Measurements from ENCODE around the gene VTI1A. TPM values are rescaled to one million over a fixed set of nuclear protein-coding genes. Genes with fewer than 3 reads are reported as not detected.

Gene VTI1A
- total RNA-seq, 3 donors from 2014 or later, result 53.7 to 65.6 (median 59.2) TPM

DNA sequence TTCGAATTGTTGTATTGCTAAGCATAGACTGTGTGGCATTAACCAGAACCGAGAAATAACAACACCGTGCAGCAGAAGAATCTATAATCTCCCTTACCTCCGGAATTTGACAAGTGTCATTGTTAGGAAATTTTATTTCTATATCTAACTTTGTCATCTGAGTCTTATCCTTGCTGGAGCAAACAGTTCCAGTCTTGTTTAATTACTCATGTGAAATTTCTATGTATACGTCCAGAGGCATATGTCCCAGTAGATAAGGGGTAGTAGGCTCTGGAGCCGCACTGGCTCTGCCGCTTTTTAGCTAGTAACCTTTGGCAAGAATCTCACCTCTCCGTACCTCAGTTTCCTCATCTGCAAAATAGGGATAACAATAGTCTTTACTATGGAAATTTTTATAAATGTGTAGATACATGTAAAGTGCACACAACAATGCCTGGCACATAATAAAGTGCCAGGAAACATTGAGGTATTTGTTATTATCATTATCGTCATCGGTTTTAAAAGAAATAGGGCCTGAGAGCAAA, 228.6 kb downstream of the VTI1A start:
- Histone ChIP-seq H3K4me3 (no peak overlapping the region), H3K4me1 (no peaks in the 10 kb centered on the region), H3K36me3 (no peaks in the 10 kb centered on the region), H3K27ac (no peak overlapping the region), H3K27me3 (no peaks in the 10 kb centered on the region), H3K9me3 (no peaks in the 10 kb centered on the region)
- no peak for TF ChIP-seq POLR2AphosphoS5 (IDR thresholded peaks at IDR 0.05)
- TF ChIP-seq, protein P1, sequence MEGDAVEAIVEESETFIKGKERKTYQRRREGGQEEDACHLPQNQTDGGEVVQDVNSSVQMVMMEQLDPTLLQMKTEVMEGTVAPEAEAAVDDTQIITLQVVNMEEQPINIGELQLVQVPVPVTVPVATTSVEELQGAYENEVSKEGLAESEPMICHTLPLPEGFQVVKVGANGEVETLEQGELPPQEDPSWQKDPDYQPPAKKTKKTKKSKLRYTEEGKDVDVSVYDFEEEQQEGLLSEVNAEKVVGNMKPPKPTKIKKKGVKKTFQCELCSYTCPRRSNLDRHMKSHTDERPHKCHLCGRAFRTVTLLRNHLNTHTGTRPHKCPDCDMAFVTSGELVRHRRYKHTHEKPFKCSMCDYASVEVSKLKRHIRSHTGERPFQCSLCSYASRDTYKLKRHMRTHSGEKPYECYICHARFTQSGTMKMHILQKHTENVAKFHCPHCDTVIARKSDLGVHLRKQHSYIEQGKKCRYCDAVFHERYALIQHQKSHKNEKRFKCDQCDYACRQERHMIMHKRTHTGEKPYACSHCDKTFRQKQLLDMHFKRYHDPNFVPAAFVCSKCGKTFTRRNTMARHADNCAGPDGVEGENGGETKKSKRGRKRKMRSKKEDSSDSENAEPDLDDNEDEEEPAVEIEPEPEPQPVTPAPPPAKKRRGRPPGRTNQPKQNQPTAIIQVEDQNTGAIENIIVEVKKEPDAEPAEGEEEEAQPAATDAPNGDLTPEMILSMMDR (IDR thresholded peaks at IDR 0.05), result no peak
- TF ChIP-seq POLR2A (IDR thresholded peaks at IDR 0.05), result no peak
- no peak for DNase-seq (ENCODE audit: low spot score in 2 of 2)
- intact Hi-C loops (cut with DNase I; ENCODE audit: low total_unique reads), result no loop called here

DNA sequence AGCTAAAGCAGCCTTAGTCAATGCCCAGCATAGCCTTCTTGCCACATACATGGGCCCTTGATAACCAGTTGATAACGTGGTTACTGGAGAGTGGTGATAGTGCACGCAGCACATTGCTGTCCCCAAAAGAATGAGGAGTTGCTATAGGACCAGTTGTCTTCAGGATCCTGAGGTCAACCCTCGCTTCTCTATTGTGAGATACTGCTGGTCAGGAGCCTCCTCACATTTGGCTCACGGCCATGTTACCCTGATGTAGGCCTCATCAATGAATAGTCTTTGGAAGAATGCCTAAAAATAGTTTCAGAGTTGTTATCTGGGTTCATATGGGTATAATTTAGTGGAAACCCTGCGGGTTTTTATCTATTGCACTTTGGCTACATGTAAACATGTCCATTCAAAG, 230.7 kb downstream of the VTI1A start:
- no peak for DNase-seq (ENCODE audit: low spot score in 2 of 2)
- TF ChIP-seq, protein P1 (IDR thresholded peaks at IDR 0.05), result no peak
- no peak for TF ChIP-seq POLR2AphosphoS5 (IDR thresholded peaks at IDR 0.05)
- no peak for TF ChIP-seq POLR2A (IDR thresholded peaks at IDR 0.05)
- intact Hi-C loops (cut with DNase I; ENCODE audit: low total_unique reads), result no loop called here
- H3K4me3 ChIP-seq, result no peak overlapping the region
- no peaks in the 10 kb centered on the region for H3K27me3 ChIP-seq
- no peak overlapping the region for H3K27ac ChIP-seq
- no peaks in the 10 kb centered on the region for H3K36me3 ChIP-seq
- no peaks in the 10 kb centered on the region for H3K4me1 ChIP-seq
- H3K9me3 ChIP-seq, result no peaks in the 10 kb centered on the region

DNA sequence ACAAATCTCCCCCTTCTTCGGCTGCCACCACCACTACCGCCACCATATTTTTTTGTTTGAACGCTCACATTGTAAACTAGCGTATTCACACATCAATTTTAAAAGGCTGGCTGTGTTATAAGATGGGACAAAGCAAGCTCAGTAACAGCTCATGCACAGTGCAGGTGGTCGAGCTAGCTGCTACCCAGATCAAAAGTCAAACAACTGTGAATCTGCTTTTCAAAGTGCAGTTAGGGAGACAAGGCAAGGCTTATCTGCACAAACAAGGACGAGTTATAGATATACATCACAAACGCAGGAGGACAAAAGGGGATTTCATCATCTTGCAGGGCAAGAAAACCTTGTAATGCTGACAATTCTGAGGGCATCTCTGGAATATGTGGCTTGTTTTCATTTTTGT, 231.6 kb downstream of the VTI1A start:
- intact Hi-C loops (cut with DNase I; ENCODE audit: low total_unique reads), result no loop called here
- Histone ChIP-seq H3K27me3 (no peaks in the 10 kb centered on the region), H3K4me3 (no peak overlapping the region), H3K36me3 (no peaks in the 10 kb centered on the region), H3K9me3 (no peaks in the 10 kb centered on the region), H3K4me1 (no peaks in the 10 kb centered on the region), H3K27ac (no peak overlapping the region)
- TF ChIP-seq POLR2A (IDR thresholded peaks at IDR 0.05) (no peak), POLR2AphosphoS5 (IDR thresholded peaks at IDR 0.05) (no peak)
- TF ChIP-seq, protein P1 (IDR thresholded peaks at IDR 0.05), result no peak
- no peak for DNase-seq (ENCODE audit: low spot score in 2 of 2)

DNA sequence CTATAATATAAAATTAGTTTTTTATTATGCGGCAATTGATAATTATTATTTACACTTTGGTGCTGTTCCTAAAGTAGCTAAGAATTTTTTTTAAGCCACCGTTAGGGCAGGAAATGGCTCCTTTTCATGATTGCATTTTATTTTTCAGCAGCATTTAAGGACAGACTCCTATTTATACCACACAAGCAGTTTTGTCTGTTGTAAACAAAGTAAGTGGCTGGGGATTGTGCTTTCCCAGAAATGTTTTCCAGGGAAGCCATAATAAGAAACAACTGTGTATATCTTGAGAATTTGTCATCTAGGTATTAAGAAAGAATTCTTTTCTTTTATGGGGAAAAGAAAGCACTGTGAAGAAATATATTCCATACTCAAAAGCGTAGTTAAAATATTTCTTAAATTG, 232.0 kb downstream of the VTI1A start:
- Histone ChIP-seq H3K36me3 (no peaks in the 10 kb centered on the region), H3K27ac (no peak overlapping the region), H3K9me3 (no peaks in the 10 kb centered on the region), H3K27me3 (no peaks in the 10 kb centered on the region), H3K4me3 (no peak overlapping the region), H3K4me1 (no peaks in the 10 kb centered on the region)
- DNase-seq (ENCODE audit: low spot score in 2 of 2), result no peak
- TF ChIP-seq POLR2A (IDR thresholded peaks at IDR 0.05) (no peak), POLR2AphosphoS5 (IDR thresholded peaks at IDR 0.05) (no peak)
- TF ChIP-seq, protein P1 (IDR thresholded peaks at IDR 0.05), result no peak
- intact Hi-C loops (cut with DNase I; ENCODE audit: low total_unique reads), result no loop called here

DNA sequence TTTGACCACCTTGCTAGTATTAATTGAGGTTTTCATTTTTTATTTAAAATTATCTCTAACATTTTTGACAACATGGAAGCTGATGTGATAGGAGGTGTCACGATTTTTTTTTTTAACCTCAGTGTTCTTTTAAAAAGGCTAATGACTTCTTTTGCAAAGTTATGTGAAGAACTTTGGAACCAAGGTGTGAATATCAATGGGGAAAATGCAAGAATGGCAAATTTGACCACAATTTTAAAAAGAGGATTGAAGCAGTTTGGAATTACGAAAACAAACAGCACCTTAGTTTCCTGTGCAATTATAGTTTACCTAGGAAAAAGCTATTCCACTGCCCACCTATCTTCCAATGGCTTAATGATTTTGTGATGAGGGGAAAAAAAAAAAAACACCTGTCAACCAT, 232.4 kb downstream of the VTI1A start:
- Histone ChIP-seq H3K4me1 (no peaks in the 10 kb centered on the region), H3K27me3 (no peaks in the 10 kb centered on the region), H3K36me3 (no peaks in the 10 kb centered on the region), H3K27ac (no peak overlapping the region), H3K4me3 (no peak overlapping the region), H3K9me3 (no peaks in the 10 kb centered on the region)
- DNase-seq (ENCODE audit: low spot score in 2 of 2), result no peak
- intact Hi-C loops (cut with DNase I; ENCODE audit: low total_unique reads), result no loop called here
- TF ChIP-seq, protein P1 (IDR thresholded peaks at IDR 0.05), result no peak
- TF ChIP-seq POLR2A (IDR thresholded peaks at IDR 0.05) (no peak), POLR2AphosphoS5 (IDR thresholded peaks at IDR 0.05) (no peak)

All from breast epithelium (tissue), 4 donors.